H1 (cell line): ENCODE measurements around the gene DDX41. TPM values are rescaled to one million over a fixed set of nuclear protein-coding genes. Genes with fewer than 3 reads are reported as not detected.
"Not testable (repeated sequence)": the region's sequence is repeated elsewhere in the genome, so short reads cannot be mapped to it uniquely, and the experiment has no call there.

Experiments used
- CTCF ChIA-PET: fragments of 300-600 bp; sonication (Branson Sonifier 250); formaldehyde crosslinking; loops from one replicate; lab custom pipeline; 2021; ENCODE audit not compliant: partially characterized antibody; lab: Charles Lee
- POLR2A ChIA-PET: fragments of 300-600 bp; sonication (Branson Sonifier 250); formaldehyde crosslinking; loops from one replicate; lab custom pipeline; 2021; ENCODE audit warnings: inconsistent platforms; ENCODE audit not compliant: partially characterized antibody; lab: Charles Lee
- DNase-seq, 2 experiments: peaks; one replicate each; pipeline versions ENCODE4 v3.0.0 to v3.0.0-alpha.2; 2010 to 2022; ENCODE audit warnings: low spot score in 2 of 2, low read depth in 1 of 2, mixed read lengths in 1 of 2
- FAIRE-seq: peaks from 2 replicates; lab custom pipeline; 2011; peaks lifted over from hg19 to GRCh38; lab: Jason Lieb, UNC
- H2AFZ ChIP-seq: 2 replicates; pipeline ENCODE4 v1.8.1; 2012; ENCODE audit warnings: low read length, inconsistent platforms
- H2AK5ac ChIP-seq: 2 replicates; pipeline ENCODE4 v1.6.1; 2013; ENCODE audit warnings: low read depth, low read length
- H2BK120ac ChIP-seq: replicated peaks from 2 replicates; pipeline ENCODE3; 2013; ENCODE audit warnings: low read depth, low read length, inconsistent platforms
- H2BK12ac ChIP-seq: 2 replicates; pipeline ENCODE4 v1.6.1; 2013; ENCODE audit warnings: low read depth, low read length
- H2BK15ac ChIP-seq: 2 replicates; pipeline ENCODE4 v1.6.1; 2013; ENCODE audit warnings: low read length
- H2BK20ac ChIP-seq: 2 replicates; pipeline ENCODE4 v1.6.1; 2013; ENCODE audit warnings: low read length
- H2BK5ac ChIP-seq: 2 replicates; pipeline ENCODE4 v1.6.1; 2013; ENCODE audit warnings: low read depth, low read length
- H3K14ac ChIP-seq: 2 replicates; pipeline ENCODE4 v1.6.1; 2013; ENCODE audit warnings: inconsistent platforms; ENCODE audit not compliant: insufficient read length
- H3K18ac ChIP-seq: 2 replicates; pipeline ENCODE4 v1.6.1; 2013; ENCODE audit warnings: low read length; ENCODE audit errors: extremely low read depth
- H3K23ac ChIP-seq: 2 replicates; pipeline ENCODE4 v1.6.1; 2013; ENCODE audit warnings: inconsistent platforms; ENCODE audit not compliant: insufficient read length
- H3K23me2 ChIP-seq: 2 replicates; pipeline ENCODE4 v1.6.1; 2013; ENCODE audit warnings: low read depth, low read length
- H3K27ac ChIP-seq: 2 replicates; pipeline ENCODE4 v1.6.1; 2011; ENCODE audit warnings: low read depth, low read length, inconsistent platforms
- H3K27me3 ChIP-seq, 4 experiments: replicated peaks in 1 of 4; 1 replicate in 1 of 4; 2 replicates in 3 of 4; pipeline versions ENCODE4 v1.6.1 to v1.8.1; 2011 to 2013; ENCODE audit warnings: low read length in 3 of 4, mild to moderate bottlenecking in 3 of 4, inconsistent platforms in 2 of 4, mixed read lengths in 2 of 4, moderate library complexity in 1 of 4; ENCODE audit not compliant: control insufficient read depth in 3 of 4, insufficient read depth in 3 of 4; ENCODE audit errors: extremely low read depth in 1 of 4
- H3K36me3 ChIP-seq, 4 experiments: 2 replicates each; pipeline versions ENCODE4 v1.6.1 to v1.8.1; 2011 to 2013; ENCODE audit warnings: mild to moderate bottlenecking in 4 of 4, low read length in 3 of 4, moderate library complexity in 2 of 4, control low read depth in 1 of 4, inconsistent platforms in 1 of 4; ENCODE audit not compliant: insufficient read depth in 4 of 4, control insufficient read depth in 2 of 4
- H3K4ac ChIP-seq: replicated peaks from 2 replicates; pipeline ENCODE3; 2013; ENCODE audit warnings: low read length, low read depth, mixed read lengths, inconsistent platforms; ENCODE audit not compliant: insufficient read length
- H3K4me1 ChIP-seq, 4 experiments: replicated peaks in 1 of 4; 1 replicate in 1 of 4; 2 replicates in 3 of 4; pipeline versions ENCODE4 v1.6.1 to v1.8.1; 2011 to 2013; ENCODE audit warnings: low read length in 3 of 4, inconsistent platforms in 2 of 4, mixed read lengths in 1 of 4; ENCODE audit not compliant: insufficient read depth in 4 of 4, control insufficient read depth in 3 of 4
- H3K4me2 ChIP-seq, 2 experiments: 2 replicates each; pipeline versions ENCODE4 v1.6.1 to v1.8.1; 2011 to 2013; ENCODE audit warnings: low read depth in 2 of 2, low read length in 2 of 2, control low read depth in 1 of 2, inconsistent platforms in 1 of 2, mild to moderate bottlenecking in 1 of 2; ENCODE audit not compliant: insufficient read depth in 1 of 2
- H3K4me3 ChIP-seq, 4 experiments: fragments of 200-600, 300-600 bp in 1 of 4; sonication (generic), shearing (Covaris generic), sonication (Bioruptor Twin) in 1 of 4; 2 replicates each; pipeline versions ENCODE4 v1.5.1 to v1.8.1; 2011 to 2016; ENCODE audit warnings: low read length in 4 of 4, low read depth in 3 of 4, control low read depth in 2 of 4, inconsistent platforms in 2 of 4, mild to moderate bottlenecking in 2 of 4, mixed read lengths in 1 of 4, moderate library complexity in 1 of 4; ENCODE audit not compliant: insufficient read depth in 2 of 4; ENCODE audit errors: extremely low read depth in 1 of 4
- H3K56ac ChIP-seq: replicated peaks from 2 replicates; pipeline ENCODE3; 2013; ENCODE audit warnings: low read depth, mild to moderate bottlenecking, mixed read lengths, low read length, inconsistent platforms; ENCODE audit not compliant: insufficient read length
- H3K79me1 ChIP-seq: 2 replicates; pipeline ENCODE4 v1.6.1; 2013; ENCODE audit warnings: low read depth, low read length, control low read depth
- H3K79me2 ChIP-seq, 2 experiments: 2 replicates each; pipeline versions ENCODE4 v1.6.1 to v1.8.1; 2012 to 2013; ENCODE audit warnings: low read length in 2 of 2, mild to moderate bottlenecking in 2 of 2, inconsistent platforms in 1 of 2; ENCODE audit not compliant: insufficient read depth in 2 of 2, control insufficient read depth in 1 of 2
- H3K9ac ChIP-seq, 4 experiments: replicated peaks in 1 of 4; 1 replicate in 1 of 4; 2 replicates in 3 of 4; pipeline versions ENCODE4 v1.6.1 to v1.8.1; 2011 to 2013; ENCODE audit warnings: low read depth in 3 of 4, low read length in 3 of 4, control low read depth in 2 of 4, mild to moderate bottlenecking in 2 of 4, moderate library complexity in 2 of 4, inconsistent platforms in 1 of 4; ENCODE audit errors: extremely low read depth in 1 of 4
- H3K9me3 ChIP-seq, 2 experiments: 2 replicates each; pipeline versions ENCODE4 v1.6.1 to v1.8.1; 2012 to 2013; ENCODE audit warnings: mild to moderate bottlenecking in 2 of 2, moderate library complexity in 2 of 2, control low read depth in 1 of 2, inconsistent platforms in 1 of 2, low read depth in 1 of 2, low read length in 1 of 2, mixed read lengths in 1 of 2; ENCODE audit not compliant: insufficient read depth in 2 of 2
- H4K20me1 ChIP-seq, 2 experiments: replicated peaks in 1 of 2; 2 replicates each; pipeline versions ENCODE3 to v1.8.1; 2011 to 2013; ENCODE audit warnings: inconsistent platforms in 2 of 2, low read length in 2 of 2, mild to moderate bottlenecking in 1 of 2; ENCODE audit not compliant: insufficient read depth in 2 of 2, control insufficient read depth in 1 of 2
- H4K5ac ChIP-seq: 2 replicates; pipeline ENCODE4 v1.6.1; 2013; ENCODE audit warnings: low read length, low read depth, mixed read lengths, inconsistent platforms; ENCODE audit not compliant: insufficient read length
- H4K8ac ChIP-seq: 2 replicates; pipeline ENCODE4 v1.8.0; 2013; ENCODE audit warnings: mild to moderate bottlenecking, moderate library complexity, low read length, inconsistent platforms; ENCODE audit not compliant: insufficient read depth; ENCODE audit errors: extremely low read depth
- H4K91ac ChIP-seq: replicated peaks from 2 replicates; pipeline ENCODE3; 2013; ENCODE audit warnings: low read length, mixed read lengths, inconsistent platforms; ENCODE audit not compliant: insufficient read length
- WGBS, 2 experiments: shearing (Covaris generic) in 1 of 2; methylation state at CpG; one replicate each; pipeline versions ENCODE4 v1.1.6 to v1.1.7; 2013 to 2015; ENCODE audit warnings: low lambda C conversion rate in 2 of 2, mixed read lengths in 2 of 2, inconsistent platforms in 1 of 2, low coverage in 1 of 2, missing lambda C conversion rate in 1 of 2; ENCODE audit not compliant: insufficient replicate concordance in 2 of 2, insufficient coverage in 1 of 2, insufficient read length in 1 of 2; ENCODE audit errors: extremely low coverage in 1 of 2, missing lambda C conversion rate in 1 of 2; 5-methylcytosine and 5-hydroxymethylcytosine counted together
- polyA plus RNA-seq, 7 experiments: library from polyadenylated mRNA; depleted of rRNA in 3 of 7; stranded (reverse) in 5 of 7; unstranded in 2 of 7; fragments of >200 nt in 5 of 7; fragments of 200-250 nt in 2 of 7; gene quantifications; 1 replicate in 5 of 7; 2 replicates in 1 of 7; 4 replicates in 1 of 7; pipeline versions ENCODE4 v1.2.1 to v1.2.3, GENCODE V29; 2011 to 2013; ENCODE audit warnings: missing spikeins in 2 of 7, mixed read lengths in 2 of 7
- total RNA-seq: library from RNA; stranded (reverse); fragmentation: NEBNext Ultra II Directional; extraction: Animal tissue kit (Norgen Biotek cat#: 25700); gene quantifications from 2 replicates; pipeline ENCODE4 v1.2.1, GENCODE V29; 2021

DDX41 gene
- total and polyA plus RNA-seq, 2 of the 8 experiments (the other 6 are each of a cell fraction or from before 2014, with no cell fraction given), result 102 to 135 TPM

DNA sequence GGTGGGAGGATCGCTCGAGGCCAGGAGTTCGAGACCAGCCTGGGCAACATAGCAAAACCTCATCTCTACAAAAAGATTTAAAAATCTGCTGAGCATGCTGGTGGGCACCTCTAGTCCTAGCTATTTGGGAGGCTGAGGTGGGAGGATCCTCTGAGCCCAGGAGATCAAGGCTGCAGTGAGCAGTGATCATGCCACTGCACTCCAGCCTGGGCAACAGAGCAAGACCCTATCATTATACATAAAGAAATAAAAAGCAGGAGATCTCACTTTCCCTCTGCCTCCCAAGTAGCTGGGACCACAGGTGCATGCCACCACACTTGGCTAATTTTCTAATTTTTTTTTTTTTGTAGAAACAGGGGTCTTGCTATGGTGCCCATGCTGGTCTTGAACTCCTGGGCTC lies 31.0 kb downstream of the DDX41 start:
- H2AFZ ChIP-seq, H3K4me1 ChIP-seq, H2BK5ac ChIP-seq, H3K27me3 ChIP-seq, H4K91ac ChIP-seq, H2AK5ac ChIP-seq, H2BK15ac ChIP-seq, H3K4me2 ChIP-seq, H3K4ac ChIP-seq, H3K79me1 ChIP-seq, H3K27ac ChIP-seq, H2BK20ac ChIP-seq, H3K9me3 ChIP-seq, H3K18ac ChIP-seq, FAIRE-seq, H3K23ac ChIP-seq, H4K5ac ChIP-seq, H3K79me2 ChIP-seq, H3K14ac ChIP-seq, H4K8ac ChIP-seq, H2BK120ac ChIP-seq, H3K23me2 ChIP-seq, H2BK12ac ChIP-seq, H3K56ac ChIP-seq, DNase-seq, H3K9ac ChIP-seq, H3K4me3 ChIP-seq: not testable (repeated sequence)
- WGBS, 2 experiments, result 92% methylated on average over 3 of the region's 3 CpGs; no CpG with 5 or more reads in 1 of the 2 experiments
- Histone ChIP-seq H3K36me3 (peaks cover 24 to 63% (median 42%) of the 10 kb centered on the region in 4 experiments), H4K20me1 (peaks cover 5 to 13% of the 10 kb centered on the region in 2 experiments)
- POLR2A ChIA-PET, result interaction anchor here (65.5 to 67.5 kb wide), 2 partner anchors 6 to 17 kb away, joined by 3349 read pairs; partner anchors contain the start of genes DBN1, DOK3, PDLIM7 and PRR7
- CTCF ChIA-PET, result interaction anchor here (0.6 to 12.7 kb wide), 6 partner anchors 7 to 655 kb away, joined by 3 to 306 read pairs (median 6); partner anchors contain the start of genes DDX41, DOK3 and PDLIM7
